HepG2 (cell line): Measurements from ENCODE around the gene NOXRED1. TPM values are rescaled to one million over a fixed set of nuclear protein-coding genes. Genes with fewer than 3 reads are reported as not detected.

Source experiments
- ATAC-seq: fragments of 200-7000 bp; cut with Tn5 transposase; 3 replicates; pipeline ENCODE4 v1.9.1; 2020; ENCODE audit warnings: mild to moderate bottlenecking, moderate library complexity
- BruUV-seq: library from RNA; stranded (reverse); fragments of 400-500 nt; replicated peaks from 2 replicates; lab custom pipeline; 2021; lab: Mats Ljungman, UMichigan
- CTCF ChIA-PET: fragments of 300-600 bp; formaldehyde crosslinking; extraction: SDS; loops from one replicate; lab custom pipeline; 2021; ENCODE audit warnings: low total read pairs, inconsistent platforms, low intra/inter-chr PET ratio; lab: Yijun Ruan, JAX
- POLR2A ChIA-PET: fragments of 350-600 bp; sonication (Branson Sonifier 250); formaldehyde crosslinking; loops from one replicate; lab custom pipeline; 2020; ENCODE audit warnings: antibody characterized with exemption, inconsistent platforms; lab: Yijun Ruan, JAX
- DNase-seq: peaks from one replicate; pipeline ENCODE4 v3.0.0-alpha.2; 2015; ENCODE audit warnings: low spot score
- FAIRE-seq: peaks from 3 replicates; lab custom pipeline; 2011; peaks lifted over from hg19 to GRCh38; lab: Jason Lieb, UNC
- H2AFZ ChIP-seq: one replicate; pipeline ENCODE4 v1.6.1; 2011; ENCODE audit warnings: low read length, inconsistent platforms
- H3K27ac ChIP-seq: fragments of 300-600 bp; 3 replicates; pipeline ENCODE4 v1.8.0; 2011; ENCODE audit warnings: mixed run types, mild to moderate bottlenecking, mixed read lengths, low read length, inconsistent platforms; ENCODE audit not compliant: insufficient read depth; ENCODE audit errors: extremely low read length
- H3K27me3 ChIP-seq, 2 experiments: fragments of 200-600 bp in 1 of 2; 2 replicates in 1 of 2; 3 replicates in 1 of 2; pipeline versions ENCODE4 v1.6.0 to v1.8.0; 2011; ENCODE audit warnings: low read length in 2 of 2, mild to moderate bottlenecking in 2 of 2, moderate library complexity in 2 of 2, inconsistent platforms in 1 of 2; ENCODE audit not compliant: insufficient read depth in 2 of 2, control insufficient read depth in 1 of 2
- H3K36me3 ChIP-seq, 2 experiments: fragments of 200-600 bp in 1 of 2; replicated peaks in 1 of 2; 2 replicates in 1 of 2; 3 replicates in 1 of 2; pipeline versions ENCODE4 v1.5.1 to v1.8.0; 2011; ENCODE audit warnings: low read length in 2 of 2, inconsistent platforms in 1 of 2; ENCODE audit not compliant: insufficient read depth in 2 of 2, control insufficient read depth in 1 of 2
- H3K4me1 ChIP-seq: 2 replicates; pipeline ENCODE4 v1.5.1; 2012; ENCODE audit warnings: low read length, inconsistent platforms; ENCODE audit not compliant: insufficient read depth
- H3K4me2 ChIP-seq: 2 replicates; pipeline ENCODE4 v1.6.0; 2011; ENCODE audit warnings: low read depth, low read length, inconsistent platforms
- H3K4me3 ChIP-seq, 3 experiments: fragments of 200-600 bp in 1 of 3; sonication (generic), shearing (Covaris generic) in 1 of 3; replicated peaks in 1 of 3; 2 replicates each; pipeline ENCODE4 v1.5.1; 2011 to 2016; ENCODE audit warnings: low read length in 3 of 3, inconsistent platforms in 2 of 3, low read depth in 2 of 3, mild to moderate bottlenecking in 2 of 3, control low read depth in 1 of 3, mixed read lengths in 1 of 3; ENCODE audit not compliant: insufficient read depth in 1 of 3
- H3K79me2 ChIP-seq: one replicate; pipeline ENCODE4 v1.6.1; 2011; ENCODE audit warnings: low read length, inconsistent platforms; ENCODE audit not compliant: insufficient read depth
- H3K9ac ChIP-seq: 2 replicates; pipeline ENCODE4 v1.6.0; 2011; ENCODE audit warnings: mild to moderate bottlenecking, low read depth, low read length, inconsistent platforms; ENCODE audit not compliant: insufficient read depth
- H3K9me3 ChIP-seq: 2 replicates; pipeline ENCODE4 v1.5.1; 2012; ENCODE audit warnings: mild to moderate bottlenecking, low read length
- H4K20me1 ChIP-seq: 2 replicates; pipeline ENCODE4 v1.6.0; 2011; ENCODE audit warnings: inconsistent platforms, mild to moderate bottlenecking, low read length, moderate library complexity; ENCODE audit not compliant: insufficient read depth
- BHLHE40 ChIP-seq: IDR thresholded peaks from 2 replicates; pipeline ENCODE4 v1.6.1; 2011; ENCODE audit warnings: low read length, improper control_type of control experiment
- HDAC1 ChIP-seq: sonication (generic); formaldehyde crosslinking; IDR thresholded peaks from 2 replicates; pipeline ENCODE4 v1.5.1; 2020; ENCODE audit warnings: mild to moderate bottlenecking, missing genetic modification reagents
- MAFK ChIP-seq, 2 experiments: IDR thresholded peaks in 1 of 2; conservative IDR thresholded peaks in 1 of 2; 2 replicates each; pipeline ENCODE4 v1.6.1; 2011; ENCODE audit warnings: improper control_type of control experiment in 2 of 2, low read length in 2 of 2
- MXI1 ChIP-seq: IDR thresholded peaks from 3 replicates; pipeline ENCODE4 v1.6.1; 2012; ENCODE audit warnings: low read depth, low read length, inconsistent platforms, borderline replicate concordance
- PAF1 ChIP-seq: IDR thresholded peaks from 2 replicates; pipeline ENCODE4 v1.6.1; 2016; ENCODE audit warnings: missing genetic modification reagents, missing compliant biosample characterization
- PHF20 ChIP-seq: sonication (generic); formaldehyde crosslinking; IDR thresholded peaks from 2 replicates; pipeline ENCODE4 v1.5.0; 2020; ENCODE audit warnings: mild to moderate bottlenecking, missing genetic modification reagents
- RORA ChIP-seq: sonication (generic); formaldehyde crosslinking; IDR thresholded peaks from 2 replicates; pipeline ENCODE4 v1.5.0; 2020; ENCODE audit warnings: mild to moderate bottlenecking, missing genetic modification reagents, moderate library complexity
- SMAD3 ChIP-seq: sonication (generic); formaldehyde crosslinking; IDR thresholded peaks from 2 replicates; pipeline ENCODE4 v1.4.0; 2020; ENCODE audit warnings: missing genetic modification reagents
- SNRNP70 ChIP-seq: fragments of 200-400 bp; formaldehyde crosslinking; IDR thresholded peaks from 2 replicates; pipeline ENCODE4 v1.6.1; 2017; ENCODE audit warnings: mild to moderate bottlenecking, low read depth, low read length, moderate library complexity
- STAT5B ChIP-seq: sonication (generic); formaldehyde crosslinking; IDR thresholded peaks from 2 replicates; pipeline ENCODE4 v1.4.0; 2020; ENCODE audit warnings: missing genetic modification reagents
- TBX2 ChIP-seq: sonication (generic); formaldehyde crosslinking; IDR thresholded peaks from 2 replicates; pipeline ENCODE4 v1.5.0; 2020; ENCODE audit warnings: missing genetic modification reagents, mild to moderate bottlenecking, borderline replicate concordance
- THYN1 ChIP-seq: sonication (generic); formaldehyde crosslinking; IDR thresholded peaks from 2 replicates; pipeline ENCODE4 v1.8.1; 2023; ENCODE audit warnings: low read depth, mild to moderate bottlenecking, moderate library complexity, missing genetic modification reagents, borderline replicate concordance
- ZHX2 ChIP-seq, 2 experiments: sonication (generic) in 1 of 2; formaldehyde crosslinking in 1 of 2; IDR thresholded peaks; 2 replicates each; pipeline versions ENCODE4 v1.6.1 to v1.9.0; 2014 to 2022; ENCODE audit warnings: antibody characterized with exemption in 1 of 2, borderline replicate concordance in 1 of 2, inconsistent platforms in 1 of 2, low read depth in 1 of 2, missing genetic modification reagents in 1 of 2
- ZNF331 ChIP-seq: sonication (generic); formaldehyde crosslinking; IDR thresholded peaks from 2 replicates; pipeline ENCODE4 v1.4.0; 2020; ENCODE audit warnings: missing genetic modification reagents
- ZNF589 ChIP-seq: sonication (generic); formaldehyde crosslinking; conservative IDR thresholded peaks from 2 replicates; pipeline ENCODE4 v1.8.0; 2022; ENCODE audit warnings: mild to moderate bottlenecking, moderate library complexity, missing genetic modification reagents
- ZNF670 ChIP-seq: sonication (generic); formaldehyde crosslinking; IDR thresholded peaks from 2 replicates; pipeline ENCODE4 v1.8.0; 2022; ENCODE audit warnings: mild to moderate bottlenecking, missing genetic modification reagents, borderline replicate concordance
- ZSCAN25 ChIP-seq: sonication (generic); formaldehyde crosslinking; IDR thresholded peaks from 2 replicates; pipeline ENCODE4 v1.8.0; 2022; ENCODE audit warnings: mild to moderate bottlenecking, missing genetic modification reagents
- WGBS: methylation state at CpG from one replicate; pipeline ENCODE4 v1.1.6; 2017; ENCODE audit warnings: low lambda C conversion rate; 5-methylcytosine and 5-hydroxymethylcytosine counted together
- in situ Hi-C: cut with HindIII; loops from 2 replicates; pipeline ENCODE4 v1.10.0; 2017; ENCODE audit warnings: low pct_unique_long_range_greater_than_20kb; ENCODE audit not compliant: extremely low pct_ligation_motif_present
- intact Hi-C: fragments of 100-400 bp; cut with micrococcal nuclease; formaldehyde crosslinking; loops from one replicate; pipeline ENCODE4 v1.10.0; 2022; ENCODE audit not compliant: unreplicated experiment
- polyA plus RNA-seq, 8 experiments: library from polyadenylated mRNA; depleted of rRNA in 3 of 8; stranded (reverse) in 7 of 8; unstranded in 1 of 8; fragments of >200 nt; fragmentation: Illumina TruSeq in 4 of 8; extraction: Trizol in 4 of 8; gene quantifications; 2 replicates each; pipeline versions ENCODE4 v1.2.1 to v1.2.3, GENCODE V29; 2011 to 2016; ENCODE audit warnings: low read depth in 4 of 8, missing spikeins in 1 of 8, mixed read lengths in 1 of 8; ENCODE audit not compliant: insufficient read depth in 1 of 8
- total RNA-seq, 5 experiments: library from RNA; depleted of rRNA; stranded (reverse); fragments of >200 nt; fragmentation: Illumina TruSeq; extraction: Trizol; gene quantifications; 2 replicates each; pipeline ENCODE4 v1.2.3, GENCODE V29; 2016; ENCODE audit warnings: low read depth in 1 of 5
- TF ChIP-seq, protein P1 (sequence below): IDR thresholded peaks from 2 replicates; pipeline ENCODE4 v1.6.1; 2016; ENCODE audit warnings: low read depth, borderline replicate concordance

NOXRED1 gene
- total and polyA plus RNA-seq, 2 of the 13 experiments (the other 11 are each of a cell fraction or from before 2014, with no cell fraction given) = 0.24 to 0.41 TPM

GRCh38 chr14:77470224-77470870, 47.0 kb upstream of the NOXRED1 start:
- Histone ChIP-seq H2AFZ (no peak overlapping the region), H3K79me2 (no peaks in the 10 kb centered on the region), H3K4me2 (no peak overlapping the region), H4K20me1 (no peaks in the 10 kb centered on the region; the same call in 1 of the 2 replicates), H3K27me3 (no peaks in the 10 kb centered on the region), H3K9ac (no peak overlapping the region), H3K36me3 (peaks cover 15 to 43% of the 10 kb centered on the region in 2 experiments), H3K9me3 (no peaks in the 10 kb centered on the region), H3K27ac (no peak overlapping the region), H3K4me3 (no peak overlapping the region), H3K4me1 (peaks cover 24% of the 10 kb centered on the region)
- in situ Hi-C loops (no loop called here), intact Hi-C loops (no loop called here)
- CTCF ChIA-PET = no interaction called here
- FAIRE-seq (no peak), ATAC-seq (peak; percentile 12; the same call in 1 of the 3 replicates), DNase-seq (no peak)
- POLR2A ChIA-PET = no interaction called here
- BruUV-seq = no TSS peak
- WGBS = 100% methylated on average over 5 of the region's 5 CpGs
- no peak for TF ChIP-seq RORA (CRISPR knock-in tag)
- TF ChIP-seq SNRNP70 = no peak
- TF ChIP-seq PAF1 = peak; percentile 67; the same call in 1 of the 2 replicates
- no peak for TF ChIP-seq ZSCAN25 (CRISPR knock-in tag)
- no peak for TF ChIP-seq ZNF589 (CRISPR knock-in tag)
- TF ChIP-seq, protein P1, sequence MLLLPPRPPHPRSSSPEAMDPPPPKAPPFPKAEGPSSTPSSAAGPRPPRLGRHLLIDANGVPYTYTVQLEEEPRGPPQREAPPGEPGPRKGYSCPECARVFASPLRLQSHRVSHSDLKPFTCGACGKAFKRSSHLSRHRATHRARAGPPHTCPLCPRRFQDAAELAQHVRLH (CRISPR knock-in tag) = no peak
- no peak for TF ChIP-seq PHF20
- no peak for TF ChIP-seq THYN1 (CRISPR knock-in tag)
- TF ChIP-seq ZNF670 (CRISPR knock-in tag) = no peak
- no peak for TF ChIP-seq ZHX2 (IDR thresholded peaks at IDR 0.05; ENCODE audit: low read depth)
- no peak for TF ChIP-seq ZHX2 (CRISPR knock-in tag; IDR thresholded peaks at IDR 0.05; ENCODE audit: borderline replicate concordance)
- TF ChIP-seq MAFK (conservative IDR thresholded peaks at IDR 0.05 in 1 of 2, IDR thresholded peaks at IDR 0.05 in 1 of 2; ENCODE audit: low read length in 2 of 2) = 0 out of 4 replicates have a peak, but pooled peaks of 1 of the 2 experiments have one; percentile 0
- TF ChIP-seq HDAC1 (CRISPR knock-in tag) = no peak
- no peak for TF ChIP-seq STAT5B (CRISPR knock-in tag)
- TF ChIP-seq MXI1 = no peak
- no peak for TF ChIP-seq TBX2 (CRISPR knock-in tag)
- TF ChIP-seq ZNF331 (CRISPR knock-in tag) = no peak
- TF ChIP-seq BHLHE40 = no peak
- TF ChIP-seq SMAD3 (CRISPR knock-in tag) = no peak
